SK-N-SH treated with all-trans-retinoic acid at 6 μM for 48 hours (cell line): ENCODE results near the gene SMYD2.

Experiments used
- ATAC-seq: fragments of 200-7000 bp; cut with Tn5 transposase; 3 replicates; pipeline ENCODE4 v1.9.1; 2020; ENCODE audit warnings: mild to moderate bottlenecking, moderate library complexity
- ZFP3 ChIP-seq: fragments of 250-450 bp; sonication (Bioruptor Pico); IDR thresholded peaks from 2 replicates; pipeline ENCODE4 v1.5.0; 2020; ENCODE audit warnings: mild to moderate bottlenecking, moderate library complexity
- ZFP30 ChIP-seq: fragments of 450-650 bp; formaldehyde crosslinking; IDR thresholded peaks from 2 replicates; pipeline ENCODE4 v1.5.0; 2022; ENCODE audit warnings: mild to moderate bottlenecking, moderate library complexity
- ZNF565 ChIP-seq: fragments of 450-650 bp; formaldehyde crosslinking; conservative IDR thresholded peaks from 2 replicates; pipeline ENCODE4 v1.5.0; 2020; ENCODE audit warnings: low read depth, mild to moderate bottlenecking, moderate library complexity
- ZNF8 ChIP-seq: fragments of 450-650 bp; formaldehyde crosslinking; IDR thresholded peaks from 2 replicates; pipeline ENCODE4 v1.5.0; 2020; ENCODE audit warnings: mild to moderate bottlenecking, moderate library complexity
- TF ChIP-seq, protein P1 (sequence below): fragments of 250-450 bp; sonication (Bioruptor Pico); IDR thresholded peaks from 2 replicates; pipeline ENCODE4 v1.5.1; 2020; ENCODE audit warnings: low read depth, mild to moderate bottlenecking, moderate library complexity
- TF ChIP-seq, protein P2 (sequence below): fragments of 250-450 bp; sonication (Bioruptor Pico); IDR thresholded peaks from 2 replicates; pipeline ENCODE4 v1.8.0; 2020; ENCODE audit warnings: mild to moderate bottlenecking, moderate library complexity, borderline replicate concordance

SMYD2 gene

DNA sequence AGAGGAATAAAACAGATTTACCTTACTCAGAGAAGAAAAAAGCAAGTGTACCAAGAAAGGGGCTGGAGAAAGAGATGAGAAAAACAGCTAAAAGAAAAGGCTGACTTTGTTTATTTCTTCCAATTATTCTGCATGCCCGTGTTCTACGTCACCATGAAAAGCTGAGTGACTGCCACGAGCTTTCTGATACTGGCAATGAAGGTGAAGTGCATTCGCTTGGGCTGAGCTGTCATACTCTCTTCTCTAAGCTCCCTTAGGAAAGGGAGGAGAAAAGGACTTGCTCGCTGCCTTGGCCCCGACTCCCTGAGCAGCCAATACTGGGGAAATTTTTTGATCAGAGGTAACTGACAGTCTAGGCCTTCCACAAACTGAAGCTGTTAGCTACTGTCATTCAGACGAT lies 105.4 kb downstream of the SMYD2 start:
- no peak for TF ChIP-seq ZNF8
- no peak for TF ChIP-seq ZFP3 (CRISPR knock-in tag)
- no peak for TF ChIP-seq ZNF565 (CRISPR knock-in tag)
- TF ChIP-seq, protein P1, sequence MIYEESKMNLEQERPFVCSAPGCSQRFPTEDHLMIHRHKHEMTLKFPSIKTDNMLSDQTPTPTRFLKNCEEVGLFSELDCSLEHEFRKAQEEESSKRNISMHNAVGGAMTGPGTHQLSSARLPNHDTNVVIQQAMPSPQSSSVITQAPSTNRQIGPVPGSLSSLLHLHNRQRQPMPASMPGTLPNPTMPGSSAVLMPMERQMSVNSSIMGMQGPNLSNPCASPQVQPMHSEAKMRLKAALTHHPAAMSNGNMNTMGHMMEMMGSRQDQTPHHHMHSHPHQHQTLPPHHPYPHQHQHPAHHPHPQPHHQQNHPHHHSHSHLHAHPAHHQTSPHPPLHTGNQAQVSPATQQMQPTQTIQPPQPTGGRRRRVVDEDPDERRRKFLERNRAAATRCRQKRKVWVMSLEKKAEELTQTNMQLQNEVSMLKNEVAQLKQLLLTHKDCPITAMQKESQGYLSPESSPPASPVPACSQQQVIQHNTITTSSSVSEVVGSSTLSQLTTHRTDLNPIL (CRISPR knock-in tag), result no peak
- TF ChIP-seq ZFP30 (CRISPR knock-in tag), result no peak
- TF ChIP-seq, protein P2, sequence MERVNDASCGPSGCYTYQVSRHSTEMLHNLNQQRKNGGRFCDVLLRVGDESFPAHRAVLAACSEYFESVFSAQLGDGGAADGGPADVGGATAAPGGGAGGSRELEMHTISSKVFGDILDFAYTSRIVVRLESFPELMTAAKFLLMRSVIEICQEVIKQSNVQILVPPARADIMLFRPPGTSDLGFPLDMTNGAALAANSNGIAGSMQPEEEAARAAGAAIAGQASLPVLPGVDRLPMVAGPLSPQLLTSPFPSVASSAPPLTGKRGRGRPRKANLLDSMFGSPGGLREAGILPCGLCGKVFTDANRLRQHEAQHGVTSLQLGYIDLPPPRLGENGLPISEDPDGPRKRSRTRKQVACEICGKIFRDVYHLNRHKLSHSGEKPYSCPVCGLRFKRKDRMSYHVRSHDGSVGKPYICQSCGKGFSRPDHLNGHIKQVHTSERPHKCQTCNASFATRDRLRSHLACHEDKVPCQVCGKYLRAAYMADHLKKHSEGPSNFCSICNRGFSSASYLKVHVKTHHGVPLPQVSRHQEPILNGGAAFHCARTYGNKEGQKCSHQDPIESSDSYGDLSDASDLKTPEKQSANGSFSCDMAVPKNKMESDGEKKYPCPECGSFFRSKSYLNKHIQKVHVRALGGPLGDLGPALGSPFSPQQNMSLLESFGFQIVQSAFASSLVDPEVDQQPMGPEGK (CRISPR knock-in tag), result no peak
- TF ChIP-seq, all 23 proteins: peak for 0
- no peak for ATAC-seq
